Measurements from ENCODE around the gene YY1. TPM values are rescaled to one million over a fixed set of nuclear protein-coding genes. Genes with fewer than 3 reads are reported as not detected.
"Not testable (repeated sequence)": the region's sequence is repeated elsewhere in the genome, so short reads cannot be mapped to it uniquely, and the experiment has no call there.

YY1 gene
- total RNA-seq, 3 donors from 2014 or later (not counting 1 experiment from before 2014, with no cell fraction given), result 77.9 to 92.6 (median 90.4) TPM

GRCh38 chr14:100306101-100306997 lies 67.4 kb downstream of the YY1 start, which contains the start of gene SLC25A29:
TSS of gene SLC25A29 (minus strand) at chr14:100306444. CDS start at chr14:100306232, 212 bp downstream.
- Histone ChIP-seq H3K4me3 (ENCODE audit: low read length) (peak within 1 kb of the TSS; percentile 69), H3K27ac (ENCODE audit: low read length) (peak within 1 kb of the TSS; percentile 64), H3K27me3 (ENCODE audit: control insufficient read depth, insufficient read depth, low read length) (no peaks in the 10 kb centered on the region), H3K4me1 (ENCODE audit: control insufficient read depth, insufficient read depth, low read length) (peaks cover 30% of the 10 kb centered on the region), H3K9me3 (ENCODE audit: control insufficient read depth, insufficient read depth, low read length) (no peaks in the 10 kb centered on the region), H3K36me3 (ENCODE audit: control insufficient read depth, insufficient read depth, low read length) (no peaks in the 10 kb centered on the region)
- DNase-seq (peak; percentile 80 to 81), ATAC-seq (peak; percentile 93 to 96 (median 95))
- TF ChIP-seq, protein P1, sequence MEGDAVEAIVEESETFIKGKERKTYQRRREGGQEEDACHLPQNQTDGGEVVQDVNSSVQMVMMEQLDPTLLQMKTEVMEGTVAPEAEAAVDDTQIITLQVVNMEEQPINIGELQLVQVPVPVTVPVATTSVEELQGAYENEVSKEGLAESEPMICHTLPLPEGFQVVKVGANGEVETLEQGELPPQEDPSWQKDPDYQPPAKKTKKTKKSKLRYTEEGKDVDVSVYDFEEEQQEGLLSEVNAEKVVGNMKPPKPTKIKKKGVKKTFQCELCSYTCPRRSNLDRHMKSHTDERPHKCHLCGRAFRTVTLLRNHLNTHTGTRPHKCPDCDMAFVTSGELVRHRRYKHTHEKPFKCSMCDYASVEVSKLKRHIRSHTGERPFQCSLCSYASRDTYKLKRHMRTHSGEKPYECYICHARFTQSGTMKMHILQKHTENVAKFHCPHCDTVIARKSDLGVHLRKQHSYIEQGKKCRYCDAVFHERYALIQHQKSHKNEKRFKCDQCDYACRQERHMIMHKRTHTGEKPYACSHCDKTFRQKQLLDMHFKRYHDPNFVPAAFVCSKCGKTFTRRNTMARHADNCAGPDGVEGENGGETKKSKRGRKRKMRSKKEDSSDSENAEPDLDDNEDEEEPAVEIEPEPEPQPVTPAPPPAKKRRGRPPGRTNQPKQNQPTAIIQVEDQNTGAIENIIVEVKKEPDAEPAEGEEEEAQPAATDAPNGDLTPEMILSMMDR (IDR thresholded peaks at IDR 0.05), result no peak
- Mint-ChIP-seq H3K4me1 (peaks cover 18 to 20% of the 10 kb centered on the region in 2 donors), H3K4me3 (peak within 1 kb of the TSS; percentile 93), H3K9me3 (no peaks in the 10 kb centered on the region), H3K27ac (peak within 1 kb of the TSS; percentile 64 to 82), H3K36me3 (no peaks in the 10 kb centered on the region), H3K27me3 (ENCODE audit: low read depth in 2 of 2) (peaks cover 0 to 3% of the 10 kb centered on the region in 2 donors)
- intact Hi-C loops (cut with micrococcal nuclease), result loop anchor here (2.0 to 5.0 kb wide), 2 partner anchors 22 to 71 kb away; partner anchors contain the start of gene WDR25
- under 1% methylated on average over 131 of the region's 131 CpGs for WGBS (ENCODE audit: insufficient coverage)

DNA sequence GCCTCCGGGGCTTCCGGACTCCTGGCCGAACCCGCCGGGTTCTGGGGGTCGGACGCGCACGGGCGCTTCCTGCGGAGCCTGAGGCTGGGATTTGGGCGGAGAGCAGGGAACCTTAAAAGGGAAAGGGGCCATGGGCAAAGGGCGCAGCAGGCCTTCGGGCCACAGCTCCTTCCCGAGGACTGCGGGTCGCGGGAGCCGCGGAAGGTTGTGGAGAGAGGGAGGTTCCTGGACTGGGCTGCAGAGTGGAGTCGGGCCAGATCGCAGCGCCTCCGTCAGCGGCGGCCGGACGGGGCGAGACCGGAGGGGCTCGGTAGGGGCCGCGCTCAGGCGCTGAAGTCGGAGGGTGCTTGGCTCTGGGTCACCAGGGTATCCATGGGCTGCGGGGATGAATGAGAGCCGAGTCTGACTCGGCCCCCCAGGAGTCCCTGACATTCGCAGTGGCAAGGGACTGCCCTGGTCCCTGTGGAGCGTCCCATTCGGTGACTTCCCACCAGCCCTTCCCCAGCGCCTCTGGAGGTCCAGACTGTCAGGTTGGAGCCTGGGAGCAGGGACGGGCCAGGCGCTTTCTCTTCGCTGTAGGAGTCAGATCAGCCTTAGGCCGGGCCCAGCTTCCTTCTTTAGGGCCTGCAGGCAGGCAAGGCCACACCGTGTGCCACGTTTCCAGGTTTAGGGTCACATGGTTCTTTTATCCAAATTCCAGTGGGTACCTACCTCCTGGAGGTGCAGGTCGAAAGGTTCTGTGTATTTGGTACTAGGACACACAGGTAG lies 68.2 kb downstream of the YY1 start:
- peaks cover 0 to 5% of the 10 kb centered on the region in 2 donors for H3K27me3 Mint-ChIP-seq (ENCODE audit: low read depth in 2 of 2)
- H3K9me3 Mint-ChIP-seq, result no peaks in the 10 kb centered on the region
- peak overlapping the region; percentile 80 for H3K4me3 Mint-ChIP-seq
- Histone ChIP-seq H3K4me1 (ENCODE audit: control insufficient read depth, insufficient read depth, low read length) (peaks cover 37% of the 10 kb centered on the region), H3K27me3 (ENCODE audit: control insufficient read depth, insufficient read depth, low read length) (no peaks in the 10 kb centered on the region), H3K4me3 (ENCODE audit: low read length) (peak overlapping the region; percentile 69), H3K36me3 (ENCODE audit: control insufficient read depth, insufficient read depth, low read length) (no peaks in the 10 kb centered on the region), H3K27ac (ENCODE audit: low read length) (no peak overlapping the region), H3K9me3 (ENCODE audit: control insufficient read depth, insufficient read depth, low read length) (no peaks in the 10 kb centered on the region)
- 17% methylated on average over 49 of the region's 49 CpGs for WGBS (ENCODE audit: insufficient coverage)
- H3K4me1 Mint-ChIP-seq, result peaks cover 26 to 29% of the 10 kb centered on the region in 2 donors
- no peak for DNase-seq
- intact Hi-C loops (cut with micrococcal nuclease), result loop anchor here (2.0 to 5.0 kb wide), 2 partner anchors 22 to 70 kb away; partner anchors contain the start of gene WDR25
- TF ChIP-seq, protein P1 (IDR thresholded peaks at IDR 0.05), result no peak
- H3K27ac Mint-ChIP-seq, result peak overlapping the region in 1 of 2 donors; percentile 38
- no peaks in the 10 kb centered on the region for H3K36me3 Mint-ChIP-seq
- no peak for ATAC-seq

DNA sequence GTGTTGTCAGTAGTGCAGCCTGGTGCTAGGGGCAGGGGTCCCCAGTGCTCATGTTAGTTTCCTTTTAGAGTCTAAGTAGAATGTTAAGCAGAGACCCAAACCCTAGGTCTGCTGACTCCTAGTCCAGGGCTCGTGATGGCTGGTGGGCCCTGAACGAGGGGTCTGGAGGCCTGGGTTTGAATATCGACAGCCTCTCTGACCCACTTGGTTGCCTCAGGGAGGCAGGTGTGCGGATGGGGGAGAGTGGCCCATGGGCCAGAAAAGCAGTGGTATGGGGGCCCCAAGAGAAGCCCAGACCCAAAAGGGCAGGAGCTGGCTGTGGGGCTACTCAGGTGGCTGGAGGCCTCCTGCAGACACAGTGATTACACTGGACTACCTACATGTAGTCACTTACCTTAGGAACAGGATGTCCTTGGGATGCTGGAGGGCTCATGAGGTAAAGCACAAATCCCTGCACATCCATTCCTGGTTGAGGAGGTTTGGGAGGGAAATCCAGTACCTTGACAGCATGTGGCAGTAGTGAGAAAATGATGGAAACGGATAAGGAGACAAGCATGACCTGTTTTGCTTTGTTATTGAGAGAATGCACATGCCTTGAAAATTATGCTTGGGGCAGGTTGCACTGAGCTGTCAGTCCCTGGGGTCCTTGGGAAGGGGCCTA lies 69.0 kb downstream of the YY1 start:
- Histone ChIP-seq H3K27me3 (ENCODE audit: control insufficient read depth, insufficient read depth, low read length) (no peaks in the 10 kb centered on the region), H3K4me1 (ENCODE audit: control insufficient read depth, insufficient read depth, low read length) (peaks cover 44% of the 10 kb centered on the region), H3K36me3 (ENCODE audit: control insufficient read depth, insufficient read depth, low read length) (no peaks in the 10 kb centered on the region), H3K4me3 (ENCODE audit: low read length) (no peak overlapping the region), H3K9me3 (ENCODE audit: control insufficient read depth, insufficient read depth, low read length) (no peaks in the 10 kb centered on the region), H3K27ac (ENCODE audit: low read length) (no peak overlapping the region)
- Mint-ChIP-seq H3K27me3 (ENCODE audit: low read depth in 2 of 2) (peaks cover 0 to 5% of the 10 kb centered on the region in 2 donors), H3K9me3 (no peaks in the 10 kb centered on the region), H3K36me3 (no peaks in the 10 kb centered on the region), H3K4me1 (peaks cover 30 to 36% of the 10 kb centered on the region in 2 donors), H3K4me3 (peak overlapping the region; percentile 80), H3K27ac (peak overlapping the region in 1 of 2 donors; percentile 38)
- ATAC-seq (no peak), DNase-seq (no peak)
- intact Hi-C loops (cut with micrococcal nuclease), result loop anchor here (2.0 to 5.0 kb wide), 2 partner anchors 23 to 69 kb away; partner anchors contain the start of gene WDR25
- 94% methylated on average over 5 of the region's 5 CpGs for WGBS (ENCODE audit: insufficient coverage)
- TF ChIP-seq, protein P1 (IDR thresholded peaks at IDR 0.05), result no peak

- not testable (repeated sequence) for H3K4me3 ChIP-seq (ENCODE audit: low read length); H3K4me3 Mint-ChIP-seq; H3K36me3 ChIP-seq (ENCODE audit: control insufficient read depth, insufficient read depth, low read length); H3K9me3 Mint-ChIP-seq; H3K27me3 ChIP-seq (ENCODE audit: control insufficient read depth, insufficient read depth, low read length); ATAC-seq; H3K27me3 Mint-ChIP-seq (ENCODE audit: low read depth in 2 of 2); DNase-seq; H3K27ac Mint-ChIP-seq; H3K9me3 ChIP-seq (ENCODE audit: control insufficient read depth, insufficient read depth, low read length); H3K27ac ChIP-seq (ENCODE audit: low read length); H3K36me3 Mint-ChIP-seq
- H3K4me1 Mint-ChIP-seq, result peaks cover 30 to 36% of the 10 kb centered on the region in 2 donors
- 77% methylated on average over 6 of the region's 6 CpGs for WGBS (ENCODE audit: insufficient coverage)
- H3K4me1 ChIP-seq (ENCODE audit: control insufficient read depth, insufficient read depth, low read length), result peaks cover 48% of the 10 kb centered on the region
- intact Hi-C loops (cut with micrococcal nuclease), result loop anchor here (5.0 kb wide), 1 partner anchor 69 kb away; the partner anchor contains the start of gene WDR25
These were observed 69.5 kb downstream of the YY1 start for GRCh38 chr14:100308427-100308792.

Measured in natural killer cell (primary cell).